ENCODE data around the gene MPHOSPH6. TPM values are rescaled to one million over a fixed set of nuclear protein-coding genes. Genes with fewer than 3 reads are reported as not detected.
"Not testable (repeated sequence)": the region's sequence is repeated elsewhere in the genome, so short reads cannot be mapped to it uniquely, and the experiment has no call there.

The MPHOSPH6 gene
- total RNA-seq, 2 experiments from 2014 or later: 44.5 to 44.8 TPM

GRCh38 chr16:82111944-82112343, 58.1 kb downstream of the MPHOSPH6 start:
- Mint-ChIP-seq H3K27ac (no peak overlapping the region), H3K9me3 (ENCODE audit: insufficient read depth) (no peaks in the 10 kb centered on the region), H3K27me3 (ENCODE audit: low read depth) (no peaks in the 10 kb centered on the region), H3K4me3 (no peak overlapping the region), H3K36me3 (ENCODE audit: low read depth) (no peaks in the 10 kb centered on the region), H3K4me1 (ENCODE audit: low read depth) (no peaks in the 10 kb centered on the region)
- CTCF ChIA-PET: no interaction called here
- no peak for DNase-seq
- POLR2A ChIA-PET: interaction anchor here (0.7 kb wide), 1 partner anchor 58 kb away, joined by 3 read pairs; the partner anchor contains the start of gene MPHOSPH6
- ATAC-seq: no peak

GRCh38 chr16:82109266-82109665, 60.8 kb downstream of the MPHOSPH6 start:
- H3K27me3 Mint-ChIP-seq (ENCODE audit: low read depth); DNase-seq; H3K27ac Mint-ChIP-seq; CTCF ChIA-PET; H3K4me1 Mint-ChIP-seq (ENCODE audit: low read depth); H3K4me3 Mint-ChIP-seq; POLR2A ChIA-PET; H3K36me3 Mint-ChIP-seq (ENCODE audit: low read depth); H3K9me3 Mint-ChIP-seq (ENCODE audit: insufficient read depth); ATAC-seq: not testable (repeated sequence)

GRCh38 chr16:82108774-82109173, 61.2 kb downstream of the MPHOSPH6 start:
- ATAC-seq (no peak), DNase-seq (no peak)
- Mint-ChIP-seq H3K4me1 (ENCODE audit: low read depth) (no peaks in the 10 kb centered on the region), H3K27me3 (ENCODE audit: low read depth) (peaks cover 5% of the 10 kb centered on the region), H3K27ac (no peak overlapping the region), H3K9me3 (ENCODE audit: insufficient read depth) (no peaks in the 10 kb centered on the region), H3K36me3 (ENCODE audit: low read depth) (no peaks in the 10 kb centered on the region), H3K4me3 (no peak overlapping the region)
- ChIA-PET CTCF (no interaction called here), POLR2A (no interaction called here)

- Mint-ChIP-seq H3K9me3 (ENCODE audit: insufficient read depth) (no peaks in the 10 kb centered on the region), H3K27ac (no peak overlapping the region), H3K36me3 (ENCODE audit: low read depth) (no peaks in the 10 kb centered on the region), H3K4me3 (no peak overlapping the region), H3K27me3 (ENCODE audit: low read depth) (peaks cover 7% of the 10 kb centered on the region), H3K4me1 (ENCODE audit: low read depth) (no peaks in the 10 kb centered on the region)
- DNase-seq (no peak), ATAC-seq (no peak)
- ChIA-PET CTCF (interaction anchor here (0.8 kb wide), 1 partner anchor 26 kb away, joined by 3 read pairs; no protein-coding TSS in a partner anchor), POLR2A (no interaction called here)
Observed at GRCh38 chr16:82108100-82108499, 61.9 kb downstream of the MPHOSPH6 start.

GRCh38 chr16:82105107-82105506, 64.9 kb downstream of the MPHOSPH6 start:
- ChIA-PET POLR2A (no interaction called here), CTCF (no interaction called here)
- ATAC-seq (no peak), DNase-seq (no peak)
- Mint-ChIP-seq H3K27ac (no peak overlapping the region), H3K4me1 (ENCODE audit: low read depth) (no peaks in the 10 kb centered on the region), H3K9me3 (ENCODE audit: insufficient read depth) (no peaks in the 10 kb centered on the region), H3K4me3 (no peak overlapping the region), H3K36me3 (ENCODE audit: low read depth) (no peaks in the 10 kb centered on the region), H3K27me3 (ENCODE audit: low read depth) (peaks cover 15% of the 10 kb centered on the region)

Other genes with a start within 250 kb of the MPHOSPH6 start
- 10 to 100 TPM; 12.0 to 12.4 TPM for gene SDR42E1, start 158.8 kb downstream of the MPHOSPH6 start, total RNA-seq
- not detected for gene HSD17B2, start 135.0 kb downstream of the MPHOSPH6 start, total RNA-seq

Data from activated CD8-positive, alpha-beta T cell treated with anti-CD3 and anti-CD28 coated beads, Interleukin-2, amount 10 ng/mL, durations not matched to agents 7 days and 5 days (primary cell).